KMS-11 (cell line): ENCODE data around the gene TGFA.

Experiments
- H2AFZ ChIP-seq: fragments of 200-600 bp; sonication (generic); 2 replicates; pipeline ENCODE4 v1.6.1; 2016; ENCODE audit warnings: antibody characterized with exemption, mixed run types, low read depth
- H3K27ac ChIP-seq: fragments of 200-600 bp; sonication (generic); 2 replicates; pipeline ENCODE4 v1.6.1; 2016; ENCODE audit warnings: mild to moderate bottlenecking, mixed run types
- H3K27me3 ChIP-seq: fragments of 200-600 bp; sonication (generic); 2 replicates; pipeline ENCODE4 v1.6.1; 2017; ENCODE audit warnings: mild to moderate bottlenecking, low read depth, mixed run types, moderate library complexity; ENCODE audit not compliant: insufficient read depth
- H3K36me3 ChIP-seq: fragments of 200-600 bp; sonication (generic); 2 replicates; pipeline ENCODE4 v1.6.1; 2017; ENCODE audit warnings: mild to moderate bottlenecking, mixed run types; ENCODE audit not compliant: insufficient read depth
- H3K4me1 ChIP-seq: fragments of 200-600 bp; sonication (generic); 2 replicates; pipeline ENCODE4 v1.6.1; 2016; ENCODE audit warnings: mild to moderate bottlenecking, low read depth, mixed run types; ENCODE audit not compliant: poor library complexity, severe bottlenecking
- H3K4me2 ChIP-seq: fragments of 200-600 bp; sonication (generic); 2 replicates; pipeline ENCODE4 v1.7.0; 2016; ENCODE audit warnings: mild to moderate bottlenecking, mixed run types
- H3K4me3 ChIP-seq: fragments of 200-600 bp; sonication (generic); IDR thresholded peaks from 2 replicates; pipeline ENCODE4 v1.6.1; 2017; ENCODE audit warnings: low read depth, low read length, mixed read lengths; ENCODE audit not compliant: insufficient read depth
- H3K79me2 ChIP-seq: fragments of 200-600 bp; sonication (generic); 2 replicates; pipeline ENCODE4 v1.6.1; 2016; ENCODE audit warnings: low read depth, mixed run types; ENCODE audit not compliant: insufficient read depth
- H3K9ac ChIP-seq: fragments of 200-600 bp; sonication (generic); 2 replicates; pipeline ENCODE4 v1.6.1; 2016; ENCODE audit warnings: mild to moderate bottlenecking, mixed run types
- H4K20me1 ChIP-seq: fragments of 200-600 bp; sonication (generic); 2 replicates; pipeline ENCODE4 v1.6.1; 2016; ENCODE audit warnings: mild to moderate bottlenecking, mixed run types; ENCODE audit not compliant: insufficient read depth
- CTCF ChIP-seq: fragments of 200-600 bp; sonication (generic); conservative IDR thresholded peaks from 2 replicates; pipeline ENCODE4 v1.6.1; 2017; ENCODE audit warnings: low read depth, mild to moderate bottlenecking, antibody characterized with exemption, low read length, moderate library complexity, mixed read lengths

Gene TGFA

GRCh38 chr2:70549962-70550361 is 3.7 kb downstream of the TGFA start:
- H3K4me3 ChIP-seq, result no peak overlapping the region
- H3K9ac ChIP-seq, result no peak overlapping the region
- no peaks in the 10 kb centered on the region for H4K20me1 ChIP-seq
- peaks cover 10% of the 10 kb centered on the region for H3K4me1 ChIP-seq
- TF ChIP-seq CTCF, result no peak
- no peak overlapping the region for H3K4me2 ChIP-seq
- no peak overlapping the region for H3K27ac ChIP-seq
- no peak overlapping the region for H2AFZ ChIP-seq
- H3K36me3 ChIP-seq, result no peaks in the 10 kb centered on the region
- H3K27me3 ChIP-seq, result no peaks in the 10 kb centered on the region
- 0 out of 2 replicates have a peak, but pooled peaks cover 5% of the 10 kb centered on the region for H3K79me2 ChIP-seq

GRCh38 chr2:70549064-70549710 is 4.4 kb downstream of the TGFA start:
- Histone ChIP-seq H4K20me1 (no peaks in the 10 kb centered on the region), H2AFZ (no peak overlapping the region), H3K4me3 (no peak overlapping the region), H3K4me2 (no peak overlapping the region), H3K79me2 (0 out of 2 replicates have a peak, but pooled peaks cover 5% of the 10 kb centered on the region), H3K9ac (no peak overlapping the region), H3K27me3 (no peaks in the 10 kb centered on the region), H3K27ac (no peak overlapping the region), H3K4me1 (peaks cover 4% of the 10 kb centered on the region), H3K36me3 (no peaks in the 10 kb centered on the region)
- no peak for TF ChIP-seq CTCF

GRCh38 chr2:70548233-70548632 is 5.4 kb downstream of the TGFA start:
- Histone ChIP-seq H3K27me3 (no peaks in the 10 kb centered on the region), H3K79me2 (0 out of 2 replicates have a peak, but pooled peaks cover 5% of the 10 kb centered on the region)

DNA sequence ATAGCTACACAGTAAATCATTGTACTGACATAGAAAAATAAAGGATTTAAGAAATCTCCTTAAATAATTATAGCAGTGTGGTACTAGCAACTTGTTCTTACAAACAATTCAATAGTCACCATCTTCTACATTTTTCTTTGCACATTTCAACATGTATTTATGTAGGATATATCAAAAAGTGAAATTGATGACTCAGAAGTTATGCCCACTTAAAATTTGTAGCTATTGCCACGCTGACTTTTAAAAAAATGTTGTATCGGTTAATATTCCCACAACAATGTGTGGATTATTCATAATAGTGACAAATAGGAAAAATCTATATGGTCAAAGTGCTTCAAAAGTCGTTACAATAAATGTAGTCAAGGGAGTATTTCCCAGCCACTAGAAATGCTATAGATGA is 6.7 kb downstream of the TGFA start:
- no peak overlapping the region for H3K9ac ChIP-seq

More at GRCh38 chr2:70548233-70548632, 5.4 kb downstream of the TGFA start:
- Histone ChIP-seq H2AFZ (no peak overlapping the region), H3K9ac (no peak overlapping the region), H3K27ac (no peak overlapping the region), H3K4me2 (no peak overlapping the region), H3K4me3 (no peak overlapping the region), H4K20me1 (no peaks in the 10 kb centered on the region), H3K36me3 (no peaks in the 10 kb centered on the region), H3K4me1 (peaks cover 4% of the 10 kb centered on the region)
- TF ChIP-seq CTCF, result no peak

More for the DNA sequence above, 6.7 kb downstream of the TGFA start:
- Histone ChIP-seq H3K27ac (no peak overlapping the region), H4K20me1 (no peaks in the 10 kb centered on the region), H3K36me3 (no peaks in the 10 kb centered on the region), H3K4me1 (no peaks in the 10 kb centered on the region), H2AFZ (no peak overlapping the region), H3K4me3 (no peak overlapping the region), H3K79me2 (0 out of 2 replicates have a peak, but pooled peaks cover 5% of the 10 kb centered on the region), H3K4me2 (no peak overlapping the region), H3K27me3 (no peaks in the 10 kb centered on the region)
- no peak for TF ChIP-seq CTCF
